ENCODE measurements around the gene C12orf43. TPM values are rescaled to one million over a fixed set of nuclear protein-coding genes. Genes with fewer than 3 reads are reported as not detected.
"Not testable (repeated sequence)": the region's sequence is repeated elsewhere in the genome, so short reads cannot be mapped to it uniquely, and the experiment has no call there.

Gene C12orf43
- total RNA-seq, 1 donor from 2014 or later = 19.0 TPM

DNA sequence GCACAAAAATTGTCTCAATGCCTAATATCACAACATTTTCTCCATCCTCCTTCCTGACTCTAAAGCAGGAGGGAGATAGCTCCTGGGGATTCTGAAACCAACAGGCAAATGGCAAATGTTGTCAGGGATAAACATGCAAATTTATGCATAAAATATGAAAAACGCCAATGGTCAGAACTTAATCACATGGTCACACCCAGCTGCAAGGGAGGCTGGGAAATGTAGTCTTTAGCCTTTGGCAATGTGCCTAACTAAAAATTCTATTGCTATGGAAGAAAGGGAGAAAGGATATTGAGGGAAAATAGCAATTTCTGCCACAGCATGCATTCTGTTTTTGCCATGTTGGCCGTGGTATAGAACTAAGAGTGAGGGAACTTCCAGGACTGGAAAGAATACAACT is 34.4 kb upstream of the C12orf43 start:
- Mint-ChIP-seq H3K27me3 (ENCODE audit: low read depth) (peaks cover 29% of the 10 kb centered on the region), H3K27ac (no peak overlapping the region), H3K4me3 (no peak overlapping the region), H3K4me1 (no peaks in the 10 kb centered on the region), H3K9me3 (no peaks in the 10 kb centered on the region), H3K36me3 (no peaks in the 10 kb centered on the region)
- no peak for DNase-seq (ENCODE audit: low spot score in 2 of 2, unreplicated experiment in 2 of 2)
- TF ChIP-seq, protein P1, sequence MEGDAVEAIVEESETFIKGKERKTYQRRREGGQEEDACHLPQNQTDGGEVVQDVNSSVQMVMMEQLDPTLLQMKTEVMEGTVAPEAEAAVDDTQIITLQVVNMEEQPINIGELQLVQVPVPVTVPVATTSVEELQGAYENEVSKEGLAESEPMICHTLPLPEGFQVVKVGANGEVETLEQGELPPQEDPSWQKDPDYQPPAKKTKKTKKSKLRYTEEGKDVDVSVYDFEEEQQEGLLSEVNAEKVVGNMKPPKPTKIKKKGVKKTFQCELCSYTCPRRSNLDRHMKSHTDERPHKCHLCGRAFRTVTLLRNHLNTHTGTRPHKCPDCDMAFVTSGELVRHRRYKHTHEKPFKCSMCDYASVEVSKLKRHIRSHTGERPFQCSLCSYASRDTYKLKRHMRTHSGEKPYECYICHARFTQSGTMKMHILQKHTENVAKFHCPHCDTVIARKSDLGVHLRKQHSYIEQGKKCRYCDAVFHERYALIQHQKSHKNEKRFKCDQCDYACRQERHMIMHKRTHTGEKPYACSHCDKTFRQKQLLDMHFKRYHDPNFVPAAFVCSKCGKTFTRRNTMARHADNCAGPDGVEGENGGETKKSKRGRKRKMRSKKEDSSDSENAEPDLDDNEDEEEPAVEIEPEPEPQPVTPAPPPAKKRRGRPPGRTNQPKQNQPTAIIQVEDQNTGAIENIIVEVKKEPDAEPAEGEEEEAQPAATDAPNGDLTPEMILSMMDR (IDR thresholded peaks at IDR 0.05; ENCODE audit: unreplicated experiment) = no peak

DNA sequence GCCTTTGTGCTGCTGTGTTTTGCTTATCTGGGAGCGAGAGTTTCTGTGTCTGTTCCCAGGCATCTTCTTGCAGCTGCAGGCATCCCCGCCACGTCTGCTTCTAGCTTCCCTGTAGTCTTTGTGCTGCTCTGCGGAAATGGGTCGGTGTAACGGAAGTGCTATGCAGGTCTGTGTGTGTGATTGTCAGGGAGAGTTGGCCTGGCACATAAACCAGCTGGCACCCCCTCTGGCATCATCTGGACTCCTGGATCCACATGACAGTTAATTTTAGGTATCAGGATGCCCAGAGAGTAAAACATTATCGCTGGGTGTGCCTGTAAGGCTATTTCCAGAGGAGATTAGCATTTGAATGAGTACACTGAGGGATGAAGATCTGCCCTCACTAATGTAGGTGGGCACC is 32.2 kb upstream of the C12orf43 start:
- TF ChIP-seq, protein P1 (IDR thresholded peaks at IDR 0.05; ENCODE audit: unreplicated experiment) = no peak
- DNase-seq (ENCODE audit: low spot score in 2 of 2, unreplicated experiment in 2 of 2) = no peak
- H3K27me3 Mint-ChIP-seq (ENCODE audit: low read depth) = peaks cover 49% of the 10 kb centered on the region
- no peaks in the 10 kb centered on the region for H3K36me3 Mint-ChIP-seq
- H3K9me3 Mint-ChIP-seq = no peaks in the 10 kb centered on the region
- no peak overlapping the region for H3K4me3 Mint-ChIP-seq
- H3K4me1 Mint-ChIP-seq = no peaks in the 10 kb centered on the region
- H3K27ac Mint-ChIP-seq = no peak overlapping the region

DNA sequence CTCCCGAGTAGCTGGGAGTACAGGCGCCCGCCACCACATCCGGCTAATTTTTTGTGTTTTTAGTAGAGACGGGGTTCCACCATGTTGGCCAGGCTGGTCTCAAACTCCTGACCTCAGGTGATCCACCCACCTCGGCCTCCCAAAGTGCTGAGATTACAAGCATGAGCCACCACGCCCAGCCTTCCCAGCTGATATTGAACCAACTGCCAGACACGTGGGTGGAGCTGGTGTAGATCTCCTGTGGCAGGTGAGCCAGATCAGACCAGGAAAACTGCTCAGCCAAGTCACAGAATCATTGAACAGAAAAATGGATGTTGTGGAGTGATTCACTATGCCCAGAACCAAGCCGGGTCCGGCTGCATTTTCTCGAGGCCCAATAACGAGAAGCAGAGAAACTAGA is 31.1 kb upstream of the C12orf43 start:
- H3K4me1 Mint-ChIP-seq; H3K9me3 Mint-ChIP-seq; H3K4me3 Mint-ChIP-seq; H3K36me3 Mint-ChIP-seq; DNase-seq (ENCODE audit: low spot score in 2 of 2, unreplicated experiment in 2 of 2); H3K27ac Mint-ChIP-seq: not testable (repeated sequence)
- H3K27me3 Mint-ChIP-seq (ENCODE audit: low read depth) = peaks cover 58% of the 10 kb centered on the region

DNA sequence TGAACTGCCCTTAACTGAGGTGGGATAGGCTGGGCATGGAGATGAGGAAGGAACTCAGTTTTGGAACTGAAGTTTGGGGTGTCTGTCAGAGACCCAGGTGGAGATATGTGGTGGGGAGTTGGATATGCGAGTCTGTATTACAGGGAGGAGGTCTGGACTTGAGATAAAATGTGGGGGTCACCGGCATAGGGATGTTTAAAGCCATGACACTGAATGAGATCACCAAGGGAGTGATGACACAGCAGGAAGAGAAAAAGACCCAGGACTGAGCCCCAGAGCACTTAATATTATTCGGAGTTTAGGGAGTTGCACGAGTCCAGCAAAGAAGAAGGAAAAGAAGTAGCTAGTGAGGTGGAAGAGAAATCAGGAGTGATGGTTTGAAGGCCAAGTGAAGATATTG is 26.8 kb upstream of the C12orf43 start:
- Mint-ChIP-seq H3K27ac (no peak overlapping the region), H3K4me1 (no peaks in the 10 kb centered on the region), H3K4me3 (no peak overlapping the region), H3K27me3 (ENCODE audit: low read depth) (peaks cover 62% of the 10 kb centered on the region), H3K36me3 (no peaks in the 10 kb centered on the region), H3K9me3 (no peaks in the 10 kb centered on the region)
- DNase-seq (ENCODE audit: low spot score in 2 of 2, unreplicated experiment in 2 of 2) = no peak
- TF ChIP-seq, protein P1 (IDR thresholded peaks at IDR 0.05; ENCODE audit: unreplicated experiment) = no peak

DNA sequence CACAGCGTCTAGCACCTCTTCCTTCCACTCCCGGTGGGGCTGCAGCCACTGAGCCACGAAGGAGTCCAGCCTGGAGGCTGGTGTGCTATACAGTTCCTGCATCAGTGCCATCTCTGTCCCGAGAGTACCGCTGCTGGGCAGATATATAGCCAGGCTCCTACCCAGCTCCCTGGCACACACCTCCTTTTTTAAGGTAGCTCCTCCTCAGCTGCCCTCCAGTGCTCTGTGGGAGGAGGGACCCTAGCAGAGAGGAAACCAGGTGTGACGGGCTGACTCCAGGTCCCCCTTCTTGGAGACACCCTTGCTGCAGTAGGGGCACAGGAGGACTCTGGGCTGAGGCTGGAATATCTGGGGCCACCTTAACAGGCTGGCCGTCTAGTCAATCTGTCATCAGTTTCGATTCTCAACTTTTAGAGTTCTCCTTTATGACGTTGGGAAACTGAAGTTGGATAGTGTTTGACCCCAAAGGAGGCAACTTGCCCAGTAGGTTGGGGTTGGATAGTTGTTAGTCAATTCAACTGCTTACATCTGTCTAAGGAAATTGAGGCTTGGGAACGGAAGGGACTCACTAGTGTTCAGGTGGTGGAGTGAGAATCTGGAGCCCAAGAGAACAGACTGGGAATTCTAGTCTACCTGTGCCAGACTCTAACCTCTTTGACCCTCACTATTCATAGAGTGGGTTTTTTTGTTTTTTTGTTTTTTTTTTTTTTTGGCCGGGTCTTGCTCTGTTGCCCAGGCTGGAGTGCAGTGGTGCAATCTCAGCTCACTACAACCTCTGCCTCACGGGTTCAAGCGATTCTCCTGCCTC is 22.8 kb upstream of the C12orf43 start, which contains the start of gene OASL:
Gene OASL, minus strand, starts transcription at position 386 of the 808 bp plus-strand sequence. Its CDS starts 275 bp downstream, at position 111.
- Mint-ChIP-seq H3K27ac (no peak within 1 kb of the TSS), H3K36me3 (no peaks in the 10 kb centered on the region), H3K9me3 (no peaks in the 10 kb centered on the region), H3K4me3 (no peak within 1 kb of the TSS), H3K27me3 (ENCODE audit: low read depth) (peaks cover 50% of the 10 kb centered on the region), H3K4me1 (no peaks in the 10 kb centered on the region)
- no peak for DNase-seq (ENCODE audit: low spot score in 2 of 2, unreplicated experiment in 2 of 2)
- TF ChIP-seq, protein P1 (IDR thresholded peaks at IDR 0.05; ENCODE audit: unreplicated experiment) = no peak

DNA sequence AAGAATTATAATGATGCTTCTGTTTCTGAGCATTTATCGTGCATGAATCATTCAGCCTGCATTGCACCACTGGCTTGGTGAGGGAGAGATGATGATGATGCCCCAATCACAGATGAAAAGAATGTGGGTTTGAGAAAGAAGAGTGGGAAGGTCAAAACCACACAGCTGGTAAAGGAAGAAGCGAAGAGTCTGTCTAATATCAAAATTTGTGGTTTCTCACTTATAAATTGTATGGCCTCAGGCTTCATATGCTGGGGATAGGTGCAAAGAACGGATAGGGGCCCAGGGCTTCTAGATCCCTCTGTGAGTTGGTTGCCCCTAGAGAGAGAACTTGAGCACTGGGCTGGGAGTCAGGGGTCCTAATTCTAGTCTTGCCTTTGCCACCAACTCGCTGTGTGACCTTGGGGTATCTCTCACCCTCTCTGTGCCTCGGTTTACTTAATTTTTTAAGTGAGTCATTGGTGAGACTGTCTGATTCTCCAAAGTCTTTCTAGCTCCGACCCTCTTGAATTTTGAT is 20.6 kb upstream of the C12orf43 start:
- Mint-ChIP-seq H3K9me3 (no peaks in the 10 kb centered on the region), H3K4me3 (no peak overlapping the region), H3K27me3 (ENCODE audit: low read depth) (peaks cover 36% of the 10 kb centered on the region), H3K27ac (no peak overlapping the region), H3K36me3 (no peaks in the 10 kb centered on the region), H3K4me1 (no peaks in the 10 kb centered on the region)
- no peak for DNase-seq (ENCODE audit: low spot score in 2 of 2, unreplicated experiment in 2 of 2)
- TF ChIP-seq, protein P1 (IDR thresholded peaks at IDR 0.05; ENCODE audit: unreplicated experiment) = no peak
